T-helper 17 cell (primary cell): Measurements from ENCODE around the gene MDFI. TPM values are rescaled to one million over a fixed set of nuclear protein-coding genes. Genes with fewer than 3 reads are reported as not detected.

Experiments used
- ATAC-seq: fragments of 150-1000 bp; cut with Tn5 transposase; 2 replicates; pipeline ENCODE4 v1.10.0; 2021; ENCODE audit warnings: mild to moderate bottlenecking, moderate library complexity
- DNase-seq, 3 donors: peaks; one replicate each; pipeline versions ENCODE4 v3.0.0 to v3.0.0-alpha.2; 2020 to 2021
- H3K9me3 ChIP-seq: one replicate; pipeline ENCODE4 v1.7.0; 2013; ENCODE audit warnings: low read length, mild to moderate bottlenecking; ENCODE audit not compliant: control insufficient read depth, poor library complexity, severe bottlenecking
- H3K27ac Mint-ChIP-seq: one replicate; pipeline ENCODE4 v1.8.0; 2022; ENCODE audit warnings: mild to moderate bottlenecking, moderate library complexity, mixed read lengths
- H3K27me3 Mint-ChIP-seq: one replicate; pipeline ENCODE4 v1.8.0; 2022; ENCODE audit warnings: mixed read lengths
- H3K36me3 Mint-ChIP-seq: one replicate; pipeline ENCODE4 v1.8.0; 2022; ENCODE audit warnings: low read depth, mixed read lengths
- H3K4me1 Mint-ChIP-seq: one replicate; pipeline ENCODE4 v1.8.0; 2022; ENCODE audit warnings: mild to moderate bottlenecking, mixed read lengths
- H3K4me3 Mint-ChIP-seq: one replicate; pipeline ENCODE4 v1.8.0; 2022; ENCODE audit warnings: mild to moderate bottlenecking, moderate library complexity, mixed read lengths
- total RNA-seq, 4 donors: library from RNA in 2 of 4; stranded (reverse) in 2 of 4; gene quantifications; one replicate each; pipeline ENCODE4 v1.2.3 and lab custom pipeline; 2022 to 2026

Gene MDFI
- total RNA-seq, 2 donors from 2014 or later, result not detected

DNA sequence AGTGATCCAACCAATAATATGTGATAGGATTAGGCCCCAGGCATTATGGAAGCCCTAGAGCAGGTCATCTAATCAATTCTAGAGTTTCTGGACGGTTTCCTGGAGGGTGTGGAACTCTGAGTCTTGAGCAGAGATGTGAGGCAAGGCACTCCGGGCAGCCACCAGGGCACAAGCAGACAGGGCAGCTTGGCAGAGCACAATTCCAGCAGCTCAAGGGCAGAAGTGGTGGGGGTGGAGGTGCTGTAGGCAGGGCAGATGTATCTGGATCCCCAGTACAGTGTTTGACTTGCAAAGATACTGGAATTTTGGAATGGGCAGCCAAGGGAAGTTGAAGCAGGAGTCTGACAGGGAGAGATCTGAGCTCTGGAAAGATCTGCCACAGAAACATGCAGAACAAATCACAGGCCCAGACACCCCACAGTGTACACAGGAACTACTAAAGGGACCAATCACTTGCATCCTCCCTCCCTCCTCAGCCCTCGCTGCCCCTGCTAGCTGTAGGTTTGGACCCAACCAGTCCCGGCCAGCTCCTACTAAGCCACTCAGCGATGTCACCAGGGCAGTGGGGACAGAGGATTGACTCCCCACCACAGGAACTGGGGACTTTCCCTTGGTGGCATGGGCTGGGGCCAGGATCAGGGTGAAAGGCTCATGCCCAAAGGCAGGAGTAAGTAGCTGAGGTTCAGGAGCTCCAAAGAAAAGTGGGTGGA lies 50.1 kb downstream of the MDFI start:
- Mint-ChIP-seq H3K36me3 (peaks cover 2% of the 10 kb centered on the region), H3K27ac (peak overlapping the region; percentile 24), H3K27me3 (no peaks in the 10 kb centered on the region), H3K4me1 (peaks cover 9% of the 10 kb centered on the region), H3K4me3 (no peak overlapping the region)
- no peaks in the 10 kb centered on the region for H3K9me3 ChIP-seq
- ATAC-seq (no peak), DNase-seq (no peak)

DNA sequence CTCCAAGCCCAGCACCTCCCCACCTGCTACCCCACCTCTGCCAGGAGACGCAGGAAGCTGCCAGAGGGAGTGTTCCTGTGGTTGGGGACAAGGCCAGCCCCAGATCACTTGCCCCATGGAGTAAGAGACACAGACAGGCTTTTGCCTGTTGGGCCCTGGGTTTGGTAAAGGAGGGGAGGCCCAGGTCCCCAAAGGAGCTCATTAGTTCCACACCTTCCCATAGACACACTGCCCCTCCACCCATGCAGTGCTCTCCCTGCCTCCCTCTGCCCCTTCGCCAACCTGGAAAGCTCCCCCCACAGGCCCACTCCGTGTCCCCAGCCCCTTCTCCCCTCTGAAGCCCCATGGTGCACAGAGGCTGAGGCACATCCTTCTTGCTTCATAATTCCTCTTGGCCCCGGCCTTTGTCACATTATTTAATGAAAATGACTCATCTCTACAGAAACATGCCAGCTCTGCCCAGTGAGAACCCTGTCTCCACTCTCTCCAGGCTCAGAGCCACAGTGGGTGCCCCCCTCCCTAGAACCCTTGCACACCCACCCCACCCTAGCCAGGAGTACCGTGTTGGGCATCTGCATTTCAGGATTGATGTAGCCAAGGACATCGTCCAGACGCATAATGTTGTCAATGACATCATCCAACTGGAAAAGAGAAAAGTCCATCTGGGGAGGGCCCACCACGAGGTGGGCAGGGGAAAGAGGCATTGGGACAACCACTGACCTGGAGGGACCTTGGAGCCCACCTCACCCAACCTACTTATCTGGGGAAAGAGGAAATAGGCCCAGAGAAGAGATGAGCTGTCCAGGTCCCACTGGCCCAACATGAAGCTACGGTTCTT lies 51.1 kb downstream of the MDFI start:
- H3K4me3 Mint-ChIP-seq, result no peak overlapping the region
- ATAC-seq, result no peak
- H3K9me3 ChIP-seq, result no peaks in the 10 kb centered on the region
- no peaks in the 10 kb centered on the region for H3K27me3 Mint-ChIP-seq
- H3K36me3 Mint-ChIP-seq, result peaks cover 2% of the 10 kb centered on the region
- H3K4me1 Mint-ChIP-seq, result peaks cover 4% of the 10 kb centered on the region
- H3K27ac Mint-ChIP-seq, result peak overlapping the region; percentile 79
- no peak for DNase-seq

DNA sequence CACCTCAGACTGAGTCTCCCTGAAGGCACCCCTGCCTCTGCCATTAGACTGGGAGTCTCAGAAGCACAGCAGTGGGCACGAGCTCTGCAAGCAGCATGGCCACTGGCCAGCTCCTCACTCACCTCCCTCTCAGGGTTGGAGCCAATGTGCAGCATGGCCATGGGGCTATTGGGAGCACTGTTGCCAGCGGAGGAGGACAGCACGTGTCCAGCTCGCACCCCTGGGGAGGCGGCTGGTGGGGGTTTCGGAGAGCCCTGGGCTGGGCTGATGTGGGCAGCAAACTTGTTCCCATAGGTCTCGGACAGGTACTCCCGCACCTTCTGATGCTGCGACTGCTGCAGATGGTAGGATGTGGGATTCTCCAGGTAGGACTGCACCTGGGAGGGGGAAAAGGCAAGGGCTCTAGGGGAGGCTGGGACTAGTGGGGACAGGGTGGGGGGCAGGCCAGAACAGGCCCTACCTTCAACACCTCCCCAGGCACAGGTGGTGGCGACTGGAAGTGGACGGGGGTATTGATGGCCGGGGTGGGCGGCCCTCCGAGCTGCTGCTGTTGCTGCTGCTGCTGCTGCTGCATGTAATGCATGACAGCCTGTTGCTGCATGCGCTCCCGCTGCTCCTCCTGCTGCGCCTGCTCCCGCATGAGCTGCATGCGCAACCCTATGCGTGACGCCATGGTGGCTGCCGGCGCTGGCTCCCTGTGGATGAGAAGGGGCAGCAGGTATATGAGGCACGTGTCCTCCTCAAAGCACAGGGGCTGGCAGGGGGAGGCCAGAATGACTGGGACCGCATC lies 52.5 kb downstream of the MDFI start:
- no peaks in the 10 kb centered on the region for H3K9me3 ChIP-seq
- Mint-ChIP-seq H3K27me3 (no peaks in the 10 kb centered on the region), H3K27ac (peak overlapping the region; percentile 79), H3K4me3 (no peak overlapping the region), H3K4me1 (peaks cover 4% of the 10 kb centered on the region), H3K36me3 (peaks cover 2% of the 10 kb centered on the region)
- no peak for DNase-seq
- ATAC-seq, result no peak

DNA sequence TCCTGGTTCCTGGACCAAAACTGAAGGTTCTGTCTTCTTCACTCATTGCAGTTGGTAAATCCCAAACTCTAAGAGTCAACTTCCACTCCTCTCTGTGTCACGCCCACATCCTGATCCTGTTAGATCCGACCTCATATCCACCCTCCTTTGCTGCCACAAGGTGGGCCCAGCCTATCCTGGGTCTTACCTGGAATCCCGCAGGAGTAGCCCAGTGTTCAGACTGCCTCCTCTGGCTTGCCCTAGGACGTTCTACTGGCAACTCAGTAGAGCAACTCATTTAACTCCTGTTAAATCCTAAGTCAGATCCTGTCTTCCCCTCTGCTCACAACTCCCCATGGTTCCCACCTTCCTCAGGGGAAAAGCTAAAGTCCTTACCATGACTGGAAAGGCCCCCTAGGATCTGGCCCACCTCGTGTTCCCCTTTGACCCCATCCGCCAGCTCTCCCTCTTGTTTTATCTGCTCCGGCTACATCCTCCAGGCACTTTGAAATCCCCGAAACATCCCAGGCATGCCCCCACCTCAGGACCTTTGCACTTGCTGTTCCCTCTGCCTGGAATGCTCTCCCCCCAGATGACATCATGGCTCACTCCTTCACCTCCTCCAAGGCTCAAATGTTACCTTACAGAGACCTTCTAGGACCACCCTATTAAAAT lies 53.3 kb downstream of the MDFI start:
- no peaks in the 10 kb centered on the region for H3K9me3 ChIP-seq
- H3K27ac Mint-ChIP-seq, result no peak overlapping the region
- DNase-seq, result no peak

DNA sequence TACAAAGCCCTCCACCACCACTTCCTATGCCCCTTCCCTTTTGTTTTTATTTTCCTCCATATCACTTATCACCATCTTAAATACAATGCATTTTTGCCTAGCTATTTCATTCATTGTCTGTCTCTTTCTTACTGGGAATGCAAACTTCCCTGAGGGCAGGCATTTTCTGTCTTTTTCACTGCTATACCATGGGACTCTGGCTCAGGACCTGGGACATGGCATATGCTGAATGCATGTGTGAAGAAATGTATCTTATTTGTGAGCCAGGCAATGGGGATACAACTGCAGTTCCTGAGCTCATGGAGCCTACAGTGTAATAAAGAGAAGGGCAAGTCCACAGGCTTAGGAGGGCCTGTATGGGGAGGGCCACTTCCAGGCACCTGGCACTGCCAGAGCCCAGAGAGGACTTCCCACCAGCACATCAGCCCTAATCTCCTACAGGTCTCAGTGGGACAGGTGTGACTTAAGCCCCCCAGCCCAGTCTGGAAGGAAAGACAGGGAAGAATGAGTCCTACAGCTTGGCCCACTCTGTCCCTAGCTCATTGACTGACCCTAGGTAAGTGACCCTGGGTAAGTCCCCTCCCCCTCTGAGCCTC lies 53.9 kb downstream of the MDFI start:
- H3K9me3 ChIP-seq, result no peaks in the 10 kb centered on the region
- Mint-ChIP-seq H3K36me3 (peaks cover 2% of the 10 kb centered on the region), H3K4me3 (no peak overlapping the region), H3K27me3 (no peaks in the 10 kb centered on the region), H3K4me1 (peaks cover 4% of the 10 kb centered on the region), H3K27ac (no peak overlapping the region)
- DNase-seq, result no peak
- no peak for ATAC-seq

More for the DNA sequence above, 53.3 kb downstream of the MDFI start:
- H3K4me1 Mint-ChIP-seq, result peaks cover 4% of the 10 kb centered on the region
- H3K27me3 Mint-ChIP-seq, result no peaks in the 10 kb centered on the region
- H3K4me3 Mint-ChIP-seq, result peak overlapping the region; percentile 74
- no peak for ATAC-seq
- H3K36me3 Mint-ChIP-seq, result peaks cover 2% of the 10 kb centered on the region

DNA sequence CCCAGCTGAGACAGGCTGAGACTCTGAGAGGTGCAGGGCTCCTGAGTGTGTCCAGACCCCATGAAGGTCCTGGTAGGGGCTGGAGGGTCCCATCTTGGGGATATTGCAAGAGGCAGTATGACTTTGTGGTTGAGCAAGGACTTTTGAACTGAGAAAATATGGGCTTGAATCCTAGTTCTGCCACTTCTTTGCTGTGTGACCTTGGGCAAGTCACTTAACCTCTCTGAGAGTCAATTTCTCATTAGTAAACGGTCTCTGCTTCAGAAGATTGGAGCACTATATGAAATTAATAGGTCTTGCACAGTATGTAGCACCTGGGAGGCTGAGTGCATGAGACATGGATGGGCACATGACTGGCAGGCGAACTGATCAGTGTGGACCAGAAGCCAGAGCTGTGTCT lies 54.5 kb downstream of the MDFI start:
- no peak for ATAC-seq
- no peak overlapping the region for H3K4me3 Mint-ChIP-seq
- no peaks in the 10 kb centered on the region for H3K9me3 ChIP-seq
- H3K27ac Mint-ChIP-seq, result no peak overlapping the region
- H3K27me3 Mint-ChIP-seq, result no peaks in the 10 kb centered on the region
- peaks cover 2% of the 10 kb centered on the region for H3K36me3 Mint-ChIP-seq
- peaks cover 4% of the 10 kb centered on the region for H3K4me1 Mint-ChIP-seq
- DNase-seq, result no peak

DNA sequence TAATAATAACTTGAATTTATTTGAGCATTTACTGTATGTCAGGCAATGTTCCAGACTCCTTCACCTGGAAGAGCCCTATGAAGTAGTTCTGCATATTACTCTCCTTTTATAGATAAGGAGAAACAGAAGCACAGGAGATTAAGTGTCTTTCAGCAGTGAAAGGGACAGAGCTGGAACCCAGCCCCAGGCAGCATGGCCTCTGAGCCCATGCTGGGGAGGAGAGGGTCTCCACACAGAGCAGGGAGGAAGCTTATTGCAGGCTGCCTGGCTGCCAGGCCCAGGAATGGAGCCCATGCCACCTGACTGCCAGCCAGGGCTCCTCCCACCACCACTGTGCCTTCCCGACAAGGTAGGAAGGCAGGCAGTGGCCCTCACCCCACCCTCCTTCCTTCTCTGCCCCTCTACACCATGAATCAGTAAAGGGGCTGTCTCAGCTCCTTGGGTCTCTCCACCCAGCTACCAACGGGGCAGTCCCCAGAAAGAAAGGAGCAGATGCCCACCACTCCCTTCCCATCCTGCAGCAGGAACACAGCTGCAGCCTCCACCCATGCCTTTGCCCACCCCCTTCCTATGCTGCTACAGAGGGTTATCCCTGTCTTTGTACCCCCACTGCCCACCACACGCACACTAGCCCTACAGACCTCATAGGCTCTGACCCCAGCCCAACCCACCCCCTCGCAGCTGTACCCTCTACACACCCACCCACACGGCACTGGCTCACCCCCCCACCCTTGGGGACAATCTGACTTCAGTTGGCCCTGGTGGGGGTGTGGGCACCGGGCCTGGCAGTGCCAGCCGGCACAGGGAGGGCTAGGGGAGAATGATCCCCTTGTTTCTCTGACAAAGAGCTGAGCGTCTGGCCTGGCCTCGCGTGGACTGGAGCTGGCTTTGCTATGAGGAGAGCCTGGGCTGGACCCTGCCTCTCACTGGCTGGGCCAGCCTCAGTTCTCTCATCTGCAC lies 55.3 kb downstream of the MDFI start:
- H3K4me1 Mint-ChIP-seq, result peaks cover 4% of the 10 kb centered on the region
- no peaks in the 10 kb centered on the region for H3K9me3 ChIP-seq
- no peak for DNase-seq
- no peaks in the 10 kb centered on the region for H3K27me3 Mint-ChIP-seq
- no peak for ATAC-seq
- peaks cover 2% of the 10 kb centered on the region for H3K36me3 Mint-ChIP-seq
- H3K4me3 Mint-ChIP-seq, result no peak overlapping the region
- no peak overlapping the region for H3K27ac Mint-ChIP-seq

DNA sequence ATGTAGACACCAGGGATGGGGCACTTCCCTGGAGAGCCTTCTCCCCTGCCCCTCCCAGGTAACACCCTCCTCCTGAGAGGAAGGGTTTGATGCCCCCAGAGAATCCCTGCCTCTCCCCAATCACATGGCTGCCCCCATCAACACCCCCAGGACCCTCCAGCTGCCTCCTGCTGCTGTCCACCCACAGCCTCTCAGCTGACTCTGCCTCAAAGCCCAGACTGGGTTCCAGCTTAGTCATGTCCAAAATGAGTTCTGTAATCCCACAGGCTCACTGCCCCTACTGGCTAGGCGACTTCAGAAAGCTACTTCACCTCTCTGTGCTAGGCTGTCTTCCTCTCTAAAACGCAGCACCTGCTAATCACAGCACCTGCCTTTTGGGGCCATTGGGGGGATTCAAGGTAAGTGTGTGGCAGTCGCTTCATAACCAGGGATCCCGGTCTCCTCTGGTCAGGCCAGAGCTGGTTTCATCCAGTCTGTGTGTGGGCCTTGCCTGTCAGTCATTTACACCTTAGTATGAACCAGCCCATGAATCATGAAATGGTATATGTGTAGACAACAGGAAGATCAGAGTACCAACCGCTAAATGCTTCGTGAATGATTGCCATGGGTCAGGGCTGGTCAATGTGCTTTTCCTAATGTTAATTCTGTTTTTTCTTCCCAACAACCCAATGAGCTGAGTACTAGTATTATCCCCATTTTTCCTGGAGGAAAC lies 56.7 kb downstream of the MDFI start:
- H3K9me3 ChIP-seq, result no peaks in the 10 kb centered on the region
- no peak for DNase-seq
- H3K27ac Mint-ChIP-seq, result peak overlapping the region; percentile 66
- H3K27me3 Mint-ChIP-seq, result no peaks in the 10 kb centered on the region
- ATAC-seq, result no peak
- H3K36me3 Mint-ChIP-seq, result no peaks in the 10 kb centered on the region
- no peak overlapping the region for H3K4me3 Mint-ChIP-seq
- H3K4me1 Mint-ChIP-seq, result peaks cover 5% of the 10 kb centered on the region

DNA sequence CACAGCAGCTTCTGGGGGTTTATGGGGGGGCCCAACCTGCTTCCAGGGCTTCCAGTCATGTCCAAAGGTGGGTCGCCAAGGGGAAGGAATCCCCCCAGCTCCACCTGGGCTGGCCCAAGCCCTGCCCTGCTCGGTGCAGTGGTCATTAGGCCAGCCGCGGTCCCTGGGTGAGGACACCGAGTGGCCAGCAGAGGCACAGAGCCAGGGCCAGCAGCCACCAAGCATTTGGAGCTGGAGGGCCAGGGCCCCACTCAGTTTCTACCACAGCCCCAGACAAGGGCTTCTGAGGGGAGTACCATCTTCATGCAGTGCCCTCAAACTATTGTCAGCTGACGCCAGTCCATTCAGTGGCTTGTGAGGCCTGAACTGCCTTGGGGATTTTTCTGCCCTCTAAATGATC lies 57.6 kb downstream of the MDFI start:
- no peak for ATAC-seq
- Mint-ChIP-seq H3K27me3 (no peaks in the 10 kb centered on the region), H3K27ac (no peak overlapping the region), H3K36me3 (no peaks in the 10 kb centered on the region), H3K4me3 (no peak overlapping the region), H3K4me1 (peaks cover 5% of the 10 kb centered on the region)
- DNase-seq, result no peak
- no peaks in the 10 kb centered on the region for H3K9me3 ChIP-seq

DNA sequence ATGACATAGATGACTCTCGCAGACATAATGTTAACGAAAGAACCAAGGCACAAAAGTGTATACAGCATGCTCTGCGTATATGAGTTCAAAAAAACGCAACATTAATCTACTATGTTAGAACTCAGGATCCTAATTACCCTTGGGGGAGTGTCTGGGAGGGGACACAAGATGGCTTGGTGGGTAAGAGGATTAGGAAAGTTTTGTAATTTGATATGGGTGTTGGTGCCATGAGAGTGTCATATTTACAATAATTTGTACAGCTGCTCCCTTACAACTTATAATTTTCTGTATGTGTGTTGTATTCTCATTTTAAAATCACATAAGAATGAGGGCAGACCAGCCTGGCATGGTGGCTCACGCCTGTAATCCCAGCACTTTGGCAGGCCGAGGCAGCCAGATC lies 58.5 kb downstream of the MDFI start:
- DNase-seq, result no peak
- H3K9me3 ChIP-seq, result no peaks in the 10 kb centered on the region
- Mint-ChIP-seq H3K36me3 (no peaks in the 10 kb centered on the region), H3K27me3 (no peaks in the 10 kb centered on the region), H3K4me1 (peaks cover 8% of the 10 kb centered on the region), H3K27ac (no peak overlapping the region), H3K4me3 (no peak overlapping the region)
- ATAC-seq, result no peak

DNA sequence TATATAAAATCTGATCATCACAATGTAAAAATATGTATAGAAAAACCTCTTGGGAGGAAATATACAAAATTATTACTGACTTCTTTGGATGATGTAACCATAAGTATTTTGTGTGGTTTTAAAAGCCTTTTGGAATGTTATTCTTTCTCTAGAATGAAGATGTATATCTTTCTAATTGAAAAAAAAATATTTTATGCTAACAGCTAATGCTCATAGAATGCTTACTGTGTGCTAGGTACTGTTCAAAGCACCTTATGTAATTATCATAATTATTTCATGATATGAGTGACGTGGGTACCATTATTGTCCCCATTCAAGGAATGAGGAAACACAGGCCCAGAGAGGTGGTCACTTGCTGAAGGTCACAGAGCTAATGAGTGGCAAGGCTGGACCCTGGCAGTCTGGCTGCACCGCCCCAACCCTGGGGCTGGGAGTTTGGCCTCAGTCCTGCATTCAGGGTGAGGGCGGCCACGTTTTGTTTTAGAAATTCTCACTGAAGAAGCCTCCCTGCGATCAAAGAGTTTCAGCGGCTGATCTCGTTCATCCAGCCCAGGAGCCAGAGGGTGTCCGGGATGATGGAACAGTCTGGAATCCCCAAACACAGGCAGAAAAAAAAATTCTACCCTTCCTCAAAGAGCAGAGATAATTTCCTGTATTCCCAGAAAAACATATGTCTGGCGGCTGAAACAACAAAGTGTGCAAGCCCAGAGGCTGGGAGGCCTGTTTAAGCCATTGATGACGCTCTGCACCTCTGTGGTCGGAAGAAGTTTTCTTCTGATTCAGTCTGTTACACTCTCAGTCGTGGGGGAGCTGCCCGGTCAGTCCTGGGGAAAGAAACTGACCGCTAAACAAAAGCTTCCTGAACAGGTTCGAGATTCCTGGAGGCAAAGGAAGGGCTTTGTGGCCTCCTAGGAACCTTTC lies 59.9 kb downstream of the MDFI start:
- no peak overlapping the region for H3K27ac Mint-ChIP-seq

More for the DNA sequence above, 59.9 kb downstream of the MDFI start:
- DNase-seq (no peak), ATAC-seq (no peak)
- Mint-ChIP-seq H3K4me3 (no peak overlapping the region), H3K36me3 (no peaks in the 10 kb centered on the region), H3K27me3 (no peaks in the 10 kb centered on the region), H3K4me1 (peaks cover 6% of the 10 kb centered on the region)
- H3K9me3 ChIP-seq, result no peaks in the 10 kb centered on the region
